NCI-H2196 treated with DMSO at 0.1 percent for 48 hours (cell line): Measurements from ENCODE around the gene USP4.
"Not testable (repeated sequence)": the region's sequence is repeated elsewhere in the genome, so short reads cannot be mapped to it uniquely, and the experiment has no call there.

Experiments
- DNase-seq: peaks from one replicate; lab custom pipeline; 2025; ENCODE audit not compliant: unreplicated experiment; lab: John Stamatoyannopoulos, UW

The USP4 gene

GRCh38 chr3:49351521-49352011 lies 11.7 kb upstream of the USP4 start:
- no peak for DNase-seq

GRCh38 chr3:49349348-49350114 lies 9.7 kb upstream of the USP4 start:
- no peak for DNase-seq

GRCh38 chr3:49348361-49348760 lies 8.5 kb upstream of the USP4 start:
- not testable (repeated sequence) for DNase-seq

- DNase-seq = no peak
Observed at GRCh38 chr3:49346797-49347251, 7.0 kb upstream of the USP4 start.

- no peak for DNase-seq
Observed at GRCh38 chr3:49343163-49343562, 3.3 kb upstream of the USP4 start.

- no peak for DNase-seq
Observed at GRCh38 chr3:49341996-49342395, 2.1 kb upstream of the USP4 start.

GRCh38 chr3:49339581-49339940 lies 292 bp downstream of the USP4 start:
- DNase-seq = no peak

GRCh38 chr3:49333916-49334633 lies 5.8 kb downstream of the USP4 start:
- DNase-seq = no peak

GRCh38 chr3:49333091-49333490 lies 6.8 kb downstream of the USP4 start:
- DNase-seq = no peak

- DNase-seq = no peak
Observed at GRCh38 chr3:49329186-49329585, 10.7 kb downstream of the USP4 start.

- not testable (repeated sequence) for DNase-seq
Observed at GRCh38 chr3:49328350-49328749, 11.5 kb downstream of the USP4 start.

GRCh38 chr3:49327485-49327884 lies 12.4 kb downstream of the USP4 start:
- DNase-seq = no peak

GRCh38 chr3:49324768-49325167 lies 15.1 kb downstream of the USP4 start:
- no peak for DNase-seq

- no peak for DNase-seq
Observed at GRCh38 chr3:49316696-49317457, 23.0 kb downstream of the USP4 start.

- DNase-seq = no peak
Observed at GRCh38 chr3:49313896-49314688, 25.8 kb downstream of the USP4 start.

- DNase-seq = no peak
Observed at GRCh38 chr3:49311283-49311682, 28.6 kb downstream of the USP4 start.

GRCh38 chr3:49310677-49311076 lies 29.2 kb downstream of the USP4 start:
- DNase-seq = no peak

GRCh38 chr3:49305608-49306007 lies 34.2 kb downstream of the USP4 start:
- no peak for DNase-seq

- no peak for DNase-seq
Observed at GRCh38 chr3:49302613-49303012, 37.2 kb downstream of the USP4 start.

- DNase-seq = no peak
Observed at GRCh38 chr3:49300595-49300994, 39.3 kb downstream of the USP4 start.

GRCh38 chr3:49298511-49298910 lies 41.3 kb downstream of the USP4 start:
- no peak for DNase-seq
